GM21619 (cell line): ENCODE results near the gene PRICKLE2.
"Not testable (repeated sequence)": the region's sequence is repeated elsewhere in the genome, so short reads cannot be mapped to it uniquely, and the experiment has no call there.

Source experiments
- ATAC-seq: cut with Tn5 transposase; IDR thresholded peaks from one replicate; pipeline ENCODE4 v1.9.1; 2021; ENCODE audit not compliant: unreplicated experiment

PRICKLE2 gene

DNA sequence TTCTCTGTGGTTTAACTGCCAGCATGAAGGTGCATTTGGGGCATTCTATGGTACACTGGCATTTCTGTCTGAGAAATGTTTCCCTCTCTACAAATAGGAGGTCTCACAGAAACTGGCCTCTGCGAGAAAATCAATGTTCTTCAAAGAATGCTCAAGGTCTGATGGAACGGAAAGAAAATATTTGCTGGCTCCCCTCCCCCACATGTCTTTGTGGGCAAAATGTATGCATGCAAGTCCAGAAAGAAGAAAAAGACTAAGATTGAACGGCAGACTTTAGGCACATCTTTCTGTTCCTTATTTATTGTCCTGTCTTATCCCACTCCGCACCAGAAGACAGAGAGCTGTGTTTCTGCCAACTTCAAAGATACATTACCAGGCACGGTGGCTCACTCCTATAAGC, 118.1 kb downstream of the PRICKLE2 start:
- ATAC-seq: no peak

- no peak for ATAC-seq
Observed at GRCh38 chr3:64105816-64106215, 119.5 kb downstream of the PRICKLE2 start.

- ATAC-seq: peak; percentile 46
Observed at GRCh38 chr3:64104691-64105111, 120.6 kb downstream of the PRICKLE2 start.

- no peak for ATAC-seq
Observed at GRCh38 chr3:64104006-64104405, 121.3 kb downstream of the PRICKLE2 start.

- no peak for ATAC-seq
Observed at GRCh38 chr3:64103131-64103530, 122.1 kb downstream of the PRICKLE2 start.

- no peak for ATAC-seq
Observed at GRCh38 chr3:64102147-64102546, 123.1 kb downstream of the PRICKLE2 start.

- ATAC-seq: no peak
Observed at GRCh38 chr3:64099316-64099715, 126.0 kb downstream of the PRICKLE2 start.

DNA sequence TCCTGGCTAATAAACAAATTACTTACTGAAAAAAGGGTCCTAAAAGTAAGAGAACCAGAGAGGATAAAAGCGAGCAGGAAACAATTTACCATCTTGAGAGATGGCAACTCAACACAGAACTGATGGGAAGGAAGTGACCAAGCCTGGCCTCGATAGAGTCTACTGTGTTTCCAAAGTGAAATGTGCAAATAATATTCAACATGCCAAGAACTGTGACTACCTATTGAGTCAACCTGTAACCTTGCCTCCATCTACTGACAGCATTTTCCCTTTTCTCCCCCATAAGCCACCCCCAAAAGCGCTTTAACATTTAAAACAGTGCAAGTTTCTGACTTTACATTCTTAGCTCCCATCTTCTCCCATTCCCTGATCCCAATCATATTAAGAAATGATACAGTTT, 126.6 kb downstream of the PRICKLE2 start:
- no peak for ATAC-seq

DNA sequence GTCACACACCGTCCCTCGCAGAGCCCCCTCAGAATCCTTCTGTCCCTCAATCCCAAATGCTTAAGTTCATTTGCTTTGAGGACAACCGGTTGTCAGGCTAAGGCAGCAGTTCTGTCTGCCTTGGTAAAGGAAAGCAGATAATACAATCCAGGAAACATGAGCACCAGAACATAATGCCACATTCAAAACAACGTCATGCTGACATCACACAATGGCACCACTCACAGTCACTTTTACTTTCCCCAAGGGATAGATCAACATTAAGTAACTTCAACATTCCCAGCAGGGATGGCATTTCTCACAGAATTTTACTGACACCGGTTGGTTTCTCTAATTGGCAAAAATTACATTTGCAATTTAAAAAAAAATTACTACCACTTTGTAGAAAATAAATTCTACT, 127.3 kb downstream of the PRICKLE2 start:
- ATAC-seq: no peak

DNA sequence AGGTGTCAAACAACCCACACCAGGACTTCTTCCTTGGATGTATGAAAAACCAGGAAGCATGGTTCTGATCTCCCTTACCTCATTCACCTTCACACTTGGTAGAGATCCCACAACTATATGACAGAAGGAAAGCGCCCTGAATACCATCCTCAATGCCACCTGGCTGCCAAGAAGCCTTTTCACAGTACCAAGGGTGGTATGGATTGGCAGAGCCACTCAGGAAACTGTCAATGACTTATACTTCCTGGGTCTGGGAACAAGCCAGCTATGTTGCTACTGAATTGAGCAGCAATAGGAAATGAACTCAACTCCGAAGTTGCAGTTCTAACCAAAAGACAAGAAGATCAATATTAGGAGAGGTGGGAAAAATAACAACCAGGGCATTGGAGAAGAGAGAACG, 129.5 kb downstream of the PRICKLE2 start:
- no peak for ATAC-seq

DNA sequence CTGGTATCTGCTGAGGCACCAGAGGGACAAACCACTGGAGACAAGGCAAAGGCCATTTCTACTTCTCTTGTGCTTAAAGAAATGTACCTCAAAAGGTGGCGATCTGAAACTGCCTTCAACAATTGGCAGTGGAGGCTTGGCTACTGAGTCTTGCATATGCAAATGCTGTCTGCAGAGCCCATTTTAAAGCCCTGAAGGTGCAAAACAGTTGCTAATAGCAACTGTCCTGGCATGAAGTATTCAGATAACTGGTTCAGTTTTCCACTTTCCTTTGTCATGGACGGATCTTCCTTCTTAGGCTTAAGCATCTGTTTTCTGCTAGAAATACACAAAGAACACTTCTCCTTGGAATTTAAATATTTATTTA, 130.6 kb downstream of the PRICKLE2 start:
- ATAC-seq: no peak

- no peak for ATAC-seq
Observed at GRCh38 chr3:64093825-64094712, 131.2 kb downstream of the PRICKLE2 start.

DNA sequence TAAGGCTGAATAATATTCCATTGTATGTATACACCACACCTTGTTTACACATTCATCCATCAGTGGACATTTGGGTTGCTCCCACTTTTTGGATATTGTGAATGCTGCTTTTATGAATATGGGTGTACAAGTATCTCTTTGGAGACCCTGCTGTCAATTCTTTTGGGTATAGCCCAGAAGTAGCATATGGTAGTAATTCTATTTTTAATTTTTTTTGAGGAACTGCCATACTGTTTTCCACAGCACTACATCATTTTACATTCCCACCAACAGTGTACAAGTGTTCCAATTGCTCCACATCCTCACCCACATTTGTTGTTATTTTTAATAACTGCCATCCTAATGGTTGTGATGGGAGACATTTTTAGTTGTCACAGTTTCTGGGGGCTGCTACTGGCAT, 132.1 kb downstream of the PRICKLE2 start:
- ATAC-seq: no peak

- no peak for ATAC-seq
Observed at GRCh38 chr3:64091501-64091900, 133.8 kb downstream of the PRICKLE2 start.

DNA sequence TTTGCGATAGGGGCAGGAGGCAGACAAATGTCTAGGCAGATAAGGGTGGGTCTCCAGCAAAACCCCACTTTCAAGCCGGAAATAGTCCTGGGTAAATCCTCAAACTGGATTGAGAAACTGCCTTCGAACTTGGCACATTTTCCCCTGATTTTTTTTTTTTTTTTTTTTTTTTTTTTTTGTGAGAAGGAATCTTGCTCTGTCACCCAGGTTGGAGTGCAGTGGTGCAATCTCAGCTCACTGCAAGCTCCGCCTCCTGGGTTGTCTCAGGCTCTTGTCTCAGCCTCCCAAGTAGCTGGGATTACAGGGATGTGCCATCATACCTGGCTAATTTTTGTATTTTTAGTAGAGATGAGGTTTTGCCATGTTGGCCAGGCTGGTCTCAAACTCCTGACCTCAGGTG, 135.9 kb downstream of the PRICKLE2 start:
- ATAC-seq: not testable (repeated sequence)

GRCh38 chr3:64088408-64089205, 136.7 kb downstream of the PRICKLE2 start:
- no peak for ATAC-seq

DNA sequence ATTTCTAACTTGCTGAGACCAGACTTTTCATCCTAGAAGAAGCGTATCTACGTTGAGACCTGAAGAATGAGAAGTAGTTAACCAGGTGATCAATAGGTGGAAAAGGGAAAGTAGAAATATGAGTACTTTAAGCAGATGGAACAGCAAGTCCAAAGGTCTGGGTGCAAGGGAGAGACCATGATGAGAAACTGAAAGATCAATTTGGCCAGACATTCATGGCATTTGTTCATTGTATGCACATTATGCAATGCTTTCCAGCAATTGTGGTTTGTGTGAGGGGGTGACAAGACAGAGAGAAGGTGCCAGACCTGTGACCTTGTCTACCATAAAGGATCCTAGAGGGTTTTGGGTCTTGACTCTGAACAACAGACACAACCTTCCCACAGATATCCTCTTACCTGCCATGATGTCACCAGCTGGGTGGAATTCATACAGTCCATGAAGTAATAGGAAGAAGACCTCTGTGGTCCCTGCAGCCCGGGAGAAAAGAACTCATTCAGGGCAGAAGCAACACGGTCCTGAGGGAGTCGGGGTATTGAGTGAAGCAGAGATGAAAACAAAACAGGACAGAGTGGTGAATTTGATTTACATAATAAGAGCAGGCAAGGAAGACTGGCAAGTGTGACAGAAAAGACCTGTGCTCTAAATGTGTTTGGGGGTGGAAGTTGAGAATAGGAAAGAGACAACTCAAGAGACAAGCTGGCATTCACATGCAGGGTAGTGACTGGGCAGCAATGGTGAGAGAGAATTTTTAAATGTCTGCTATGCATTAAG, 138.6 kb downstream of the PRICKLE2 start:
- no peak for ATAC-seq

- ATAC-seq: no peak
Observed at GRCh38 chr3:64084640-64085039, 140.6 kb downstream of the PRICKLE2 start.

DNA sequence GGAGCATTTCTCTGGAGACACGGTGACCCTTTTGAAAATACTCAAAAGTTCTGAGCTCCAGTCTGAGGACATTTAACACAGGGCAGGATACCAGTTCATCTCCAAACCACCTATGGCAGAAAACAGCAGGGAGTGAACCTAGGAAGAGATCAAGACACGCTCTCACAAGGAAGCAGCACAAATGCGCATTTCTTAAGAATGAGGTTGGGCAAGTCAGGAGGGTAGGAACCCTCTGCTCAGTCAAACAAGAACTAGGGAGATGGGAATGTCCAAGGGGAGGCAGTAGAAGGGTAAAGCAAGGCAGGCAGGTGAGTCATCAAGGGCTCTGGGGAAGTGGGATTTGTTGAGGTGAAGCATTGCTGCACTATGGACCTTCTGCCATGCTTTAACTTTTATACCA, 141.7 kb downstream of the PRICKLE2 start:
- ATAC-seq: no peak

- ATAC-seq: no peak
Observed at GRCh38 chr3:64082961-64083541, 142.2 kb downstream of the PRICKLE2 start.

DNA sequence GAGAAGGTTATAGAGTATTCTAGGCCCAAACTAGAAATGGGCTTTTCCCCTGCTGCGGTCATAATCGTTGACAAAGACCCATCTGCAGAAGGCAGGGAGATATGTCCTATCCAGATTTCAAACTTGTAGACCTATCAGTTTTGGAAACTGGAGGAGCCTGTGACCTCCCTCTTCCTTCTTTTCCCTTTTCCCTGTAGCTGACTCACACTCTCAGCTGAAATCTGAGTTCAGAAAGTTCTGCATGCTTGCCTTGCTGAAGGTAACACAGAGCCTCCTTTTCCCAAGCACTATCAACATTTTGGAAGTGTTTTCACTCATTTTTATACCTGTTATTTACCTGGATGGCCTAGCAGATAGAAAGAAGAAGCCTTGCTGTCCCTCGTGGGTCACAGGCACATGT, 142.9 kb downstream of the PRICKLE2 start:
- ATAC-seq: no peak
